Activated CD4-positive, alpha-beta memory T cell treated with anti-CD3 and anti-CD28 coated beads for 36 hours (primary cell): ENCODE data around the gene MTUS2. TPM values are rescaled to one million over a fixed set of nuclear protein-coding genes. Genes with fewer than 3 reads are reported as not detected.

Experiments
- CTCF ChIA-PET: fragments of 350-600 bp; sonication (Branson Sonifier 250); formaldehyde crosslinking; loops from one replicate; lab custom pipeline; 2021; ENCODE audit warnings: antibody characterized with exemption, inconsistent platforms; lab: Charles Lee
- POLR2A ChIA-PET: fragments of 350-600 bp; sonication (Branson Sonifier 250); formaldehyde crosslinking; loops from one replicate; lab custom pipeline; 2021; ENCODE audit warnings: antibody characterized with exemption; lab: Charles Lee
- DNase-seq: peaks from one replicate; pipeline ENCODE4 v3.0.0-alpha.2; 2020
- H3K27ac Mint-ChIP-seq: one replicate; pipeline ENCODE4 v1.8.0; 2021; ENCODE audit warnings: mixed read lengths
- H3K27me3 Mint-ChIP-seq: one replicate; pipeline ENCODE4 v1.8.0; 2021; ENCODE audit warnings: mixed read lengths
- H3K36me3 Mint-ChIP-seq: one replicate; pipeline ENCODE4 v1.8.0; 2021; ENCODE audit warnings: mixed read lengths
- H3K4me1 Mint-ChIP-seq: one replicate; pipeline ENCODE4 v1.8.0; 2021; ENCODE audit warnings: low read depth, mixed read lengths
- H3K4me3 Mint-ChIP-seq: one replicate; pipeline ENCODE4 v1.8.0; 2021; ENCODE audit warnings: mild to moderate bottlenecking, mixed read lengths
- H3K9me3 Mint-ChIP-seq: one replicate; pipeline ENCODE4 v1.8.0; 2021; ENCODE audit warnings: mixed read lengths
- intact Hi-C: fragments of 100-400 bp; cut with micrococcal nuclease; formaldehyde crosslinking; loops from one replicate; pipeline ENCODE4 v1.15.1; 2023
- total RNA-seq, 2 experiments: library from RNA; stranded (reverse); gene quantifications; one replicate each; pipeline ENCODE4 v1.2.3, GENCODE V29; 2021

The MTUS2 gene
- total RNA-seq, 2 experiments from 2014 or later, result not detected

- CTCF ChIA-PET, result interaction anchor here (0.6 to 1.1 kb wide), 2 partner anchors 8 to 10 kb away, joined by 4 read pairs; no protein-coding TSS in a partner anchor
- no peaks in the 10 kb centered on the region for H3K4me1 Mint-ChIP-seq
- intact Hi-C loops, result no loop called here
- H3K36me3 Mint-ChIP-seq, result no peaks in the 10 kb centered on the region
- DNase-seq, result no peak
- H3K9me3 Mint-ChIP-seq, result no peaks in the 10 kb centered on the region
- H3K27me3 Mint-ChIP-seq, result peaks cover 2% of the 10 kb centered on the region
- no peak overlapping the region for H3K4me3 Mint-ChIP-seq
- POLR2A ChIA-PET, result no interaction called here
- no peak overlapping the region for H3K27ac Mint-ChIP-seq
Observed at GRCh38 chr13:29284726-29285125, 464.6 kb downstream of the MTUS2 start.

- no peak for DNase-seq
- no peaks in the 10 kb centered on the region for H3K4me1 Mint-ChIP-seq
- ChIA-PET CTCF (no interaction called here), POLR2A (no interaction called here)
- H3K36me3 Mint-ChIP-seq, result no peaks in the 10 kb centered on the region
- no peak overlapping the region for H3K27ac Mint-ChIP-seq
- H3K9me3 Mint-ChIP-seq, result no peaks in the 10 kb centered on the region
- H3K4me3 Mint-ChIP-seq, result no peak overlapping the region
- intact Hi-C loops, result no loop called here
- H3K27me3 Mint-ChIP-seq, result peaks cover 2% of the 10 kb centered on the region
Observed at GRCh38 chr13:29287237-29287636, 467.1 kb downstream of the MTUS2 start.

GRCh38 chr13:29292045-29292444, 471.9 kb downstream of the MTUS2 start:
- peaks cover 8% of the 10 kb centered on the region for H3K9me3 Mint-ChIP-seq
- DNase-seq, result no peak
- no peak overlapping the region for H3K4me3 Mint-ChIP-seq
- ChIA-PET CTCF (no interaction called here), POLR2A (no interaction called here)
- no peaks in the 10 kb centered on the region for H3K36me3 Mint-ChIP-seq
- H3K4me1 Mint-ChIP-seq, result no peaks in the 10 kb centered on the region
- intact Hi-C loops, result no loop called here
- no peak overlapping the region for H3K27ac Mint-ChIP-seq
- peaks cover 1% of the 10 kb centered on the region for H3K27me3 Mint-ChIP-seq

GRCh38 chr13:29294821-29295220, 474.7 kb downstream of the MTUS2 start:
- intact Hi-C loops, result no loop called here
- POLR2A ChIA-PET, result no interaction called here

GRCh38 chr13:29301027-29301426, 480.9 kb downstream of the MTUS2 start:
- ChIA-PET CTCF (no interaction called here), POLR2A (no interaction called here)
- no peak overlapping the region for H3K27ac Mint-ChIP-seq

More at GRCh38 chr13:29294821-29295220, 474.7 kb downstream of the MTUS2 start:
- H3K27ac Mint-ChIP-seq, result no peak overlapping the region
- no peak for DNase-seq
- H3K36me3 Mint-ChIP-seq, result no peaks in the 10 kb centered on the region
- CTCF ChIA-PET, result no interaction called here
- peaks cover 8% of the 10 kb centered on the region for H3K9me3 Mint-ChIP-seq
- peaks cover 11% of the 10 kb centered on the region for H3K27me3 Mint-ChIP-seq
- no peak overlapping the region for H3K4me3 Mint-ChIP-seq
- no peaks in the 10 kb centered on the region for H3K4me1 Mint-ChIP-seq

GRCh38 chr13:29304148-29304547, 484.0 kb downstream of the MTUS2 start:
- Mint-ChIP-seq H3K36me3 (peaks cover 3% of the 10 kb centered on the region), H3K27ac (no peak overlapping the region), H3K27me3 (peaks cover 5% of the 10 kb centered on the region), H3K9me3 (peaks cover 35% of the 10 kb centered on the region), H3K4me3 (no peak overlapping the region), H3K4me1 (no peaks in the 10 kb centered on the region)
- intact Hi-C loops, result no loop called here
- ChIA-PET POLR2A (no interaction called here), CTCF (no interaction called here)
- DNase-seq, result no peak

More at GRCh38 chr13:29301027-29301426, 480.9 kb downstream of the MTUS2 start:
- peaks cover 31% of the 10 kb centered on the region for H3K9me3 Mint-ChIP-seq
- intact Hi-C loops, result no loop called here
- peaks cover 11% of the 10 kb centered on the region for H3K27me3 Mint-ChIP-seq
- no peaks in the 10 kb centered on the region for H3K4me1 Mint-ChIP-seq
- peaks cover 3% of the 10 kb centered on the region for H3K36me3 Mint-ChIP-seq
- no peak overlapping the region for H3K4me3 Mint-ChIP-seq
- DNase-seq, result no peak

GRCh38 chr13:29310806-29311205, 490.7 kb downstream of the MTUS2 start:
- ChIA-PET POLR2A (no interaction called here), CTCF (no interaction called here)
- no peak overlapping the region for H3K27ac Mint-ChIP-seq
- H3K36me3 Mint-ChIP-seq, result no peaks in the 10 kb centered on the region
- H3K4me1 Mint-ChIP-seq, result no peaks in the 10 kb centered on the region
- intact Hi-C loops, result no loop called here
- H3K4me3 Mint-ChIP-seq, result no peak overlapping the region
- peaks cover 2% of the 10 kb centered on the region for H3K27me3 Mint-ChIP-seq
- DNase-seq, result no peak
- H3K9me3 Mint-ChIP-seq, result peaks cover 6% of the 10 kb centered on the region

GRCh38 chr13:29315847-29316246, 495.7 kb downstream of the MTUS2 start:
- H3K9me3 Mint-ChIP-seq, result no peaks in the 10 kb centered on the region

GRCh38 chr13:29317828-29318227, 497.7 kb downstream of the MTUS2 start:
- H3K27me3 Mint-ChIP-seq, result no peaks in the 10 kb centered on the region
- ChIA-PET POLR2A (no interaction called here), CTCF (no interaction called here)
- H3K4me3 Mint-ChIP-seq, result no peak overlapping the region
- H3K36me3 Mint-ChIP-seq, result no peaks in the 10 kb centered on the region
- intact Hi-C loops, result no loop called here
- DNase-seq, result no peak
- H3K9me3 Mint-ChIP-seq, result no peaks in the 10 kb centered on the region
- H3K4me1 Mint-ChIP-seq, result no peaks in the 10 kb centered on the region
- no peak overlapping the region for H3K27ac Mint-ChIP-seq

More at GRCh38 chr13:29315847-29316246, 495.7 kb downstream of the MTUS2 start:
- ChIA-PET CTCF (no interaction called here), POLR2A (no interaction called here)
- H3K36me3 Mint-ChIP-seq, result no peaks in the 10 kb centered on the region
- no peaks in the 10 kb centered on the region for H3K4me1 Mint-ChIP-seq
- H3K4me3 Mint-ChIP-seq, result no peak overlapping the region
- H3K27me3 Mint-ChIP-seq, result no peaks in the 10 kb centered on the region
- DNase-seq, result no peak
- intact Hi-C loops, result no loop called here
- no peak overlapping the region for H3K27ac Mint-ChIP-seq

GRCh38 chr13:29318741-29319140, 498.6 kb downstream of the MTUS2 start:
- no peak overlapping the region for H3K4me3 Mint-ChIP-seq
- CTCF ChIA-PET, result no interaction called here
- intact Hi-C loops, result no loop called here

GRCh38 chr13:29319451-29319850, 499.3 kb downstream of the MTUS2 start:
- intact Hi-C loops, result no loop called here
- DNase-seq, result no peak
- no peak overlapping the region for H3K27ac Mint-ChIP-seq
- no peaks in the 10 kb centered on the region for H3K9me3 Mint-ChIP-seq
- CTCF ChIA-PET, result no interaction called here
- no peaks in the 10 kb centered on the region for H3K4me1 Mint-ChIP-seq
- POLR2A ChIA-PET, result no interaction called here
- H3K36me3 Mint-ChIP-seq, result no peaks in the 10 kb centered on the region
- H3K4me3 Mint-ChIP-seq, result no peak overlapping the region
- H3K27me3 Mint-ChIP-seq, result no peaks in the 10 kb centered on the region

More at GRCh38 chr13:29318741-29319140, 498.6 kb downstream of the MTUS2 start:
- Mint-ChIP-seq H3K27ac (no peak overlapping the region), H3K27me3 (no peaks in the 10 kb centered on the region), H3K4me1 (no peaks in the 10 kb centered on the region), H3K9me3 (no peaks in the 10 kb centered on the region), H3K36me3 (no peaks in the 10 kb centered on the region)
- DNase-seq, result no peak
- POLR2A ChIA-PET, result no interaction called here

- Mint-ChIP-seq H3K4me1 (no peaks in the 10 kb centered on the region), H3K27me3 (peaks cover 2% of the 10 kb centered on the region), H3K4me3 (no peak overlapping the region), H3K9me3 (no peaks in the 10 kb centered on the region), H3K36me3 (no peaks in the 10 kb centered on the region), H3K27ac (no peak overlapping the region)
- ChIA-PET CTCF (no interaction called here), POLR2A (no interaction called here)
- no peak for DNase-seq
- intact Hi-C loops, result no loop called here
Observed at GRCh38 chr13:29323954-29324353, 503.8 kb downstream of the MTUS2 start.

GRCh38 chr13:29324601-29325000, 504.5 kb downstream of the MTUS2 start:
- ChIA-PET CTCF (no interaction called here), POLR2A (no interaction called here)
- no peaks in the 10 kb centered on the region for H3K36me3 Mint-ChIP-seq
- H3K4me1 Mint-ChIP-seq, result no peaks in the 10 kb centered on the region
- no peak overlapping the region for H3K4me3 Mint-ChIP-seq
- no peaks in the 10 kb centered on the region for H3K9me3 Mint-ChIP-seq
- DNase-seq, result no peak
- intact Hi-C loops, result no loop called here
- H3K27me3 Mint-ChIP-seq, result peaks cover 2% of the 10 kb centered on the region
- H3K27ac Mint-ChIP-seq, result no peak overlapping the region
